ENCODE results near the gene DROSHA.
A peak's percentile ranks its signal among the peaks of the same experiment; 100 is the strongest.
"Not testable (repeated sequence)": the region's sequence is repeated elsewhere in the genome, so short reads cannot be mapped to it uniquely, and the experiment has no call there.

DROSHA gene

GRCh38 chr5:31415960-31416359 is 115.9 kb downstream of the DROSHA start:
- ATAC-seq (no peak), DNase-seq (no peak)

- ATAC-seq, result no peak
- no peak for DNase-seq
Measured at GRCh38 chr5:31415009-31415923, 116.6 kb downstream of the DROSHA start.

GRCh38 chr5:31413030-31413812 is 118.7 kb downstream of the DROSHA start:
- no peak for DNase-seq
- ATAC-seq, result no peak

- DNase-seq, result no peak
- no peak for ATAC-seq
Measured at GRCh38 chr5:31412324-31412723, 119.6 kb downstream of the DROSHA start.

DNA sequence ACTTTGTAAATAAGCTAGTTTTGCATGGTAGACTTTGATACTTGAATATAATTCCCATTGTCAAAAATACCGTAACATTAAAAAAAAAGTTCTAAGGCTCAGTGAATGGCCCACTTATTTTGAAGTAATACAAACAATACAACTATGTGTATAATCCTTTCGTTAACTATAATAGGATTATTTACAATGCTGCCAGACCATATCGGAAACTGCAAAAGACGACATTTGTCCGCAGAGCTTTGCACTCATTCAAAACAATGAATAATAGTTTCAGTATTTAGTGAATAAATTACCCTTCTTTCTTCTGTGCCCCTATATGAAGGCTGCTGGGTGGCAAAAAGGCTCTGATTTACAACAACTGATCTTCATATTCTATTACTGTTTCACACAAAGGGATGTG is 121.8 kb downstream of the DROSHA start:
- no peak for ATAC-seq
- DNase-seq, result no peak

DNA sequence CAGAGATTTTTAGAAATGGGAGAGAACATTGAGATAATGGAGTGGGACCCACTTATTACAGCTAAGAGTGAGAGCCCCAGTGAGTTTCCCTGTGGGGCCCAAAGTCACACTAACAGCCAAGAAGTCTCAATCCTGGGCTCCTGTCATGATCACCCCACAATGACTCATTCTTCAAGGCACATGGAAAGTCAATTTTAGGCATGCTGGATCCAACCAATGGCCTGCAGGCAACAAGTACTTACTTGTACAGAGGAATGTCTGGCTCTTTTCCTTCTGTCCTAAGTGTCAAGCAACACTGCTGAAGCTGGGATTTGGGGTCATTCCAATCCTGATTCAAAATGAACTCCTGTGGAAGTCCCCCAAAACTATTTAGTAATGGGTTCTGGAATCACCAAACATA is 123.1 kb downstream of the DROSHA start:
- DNase-seq (no peak), ATAC-seq (no peak)

DNA sequence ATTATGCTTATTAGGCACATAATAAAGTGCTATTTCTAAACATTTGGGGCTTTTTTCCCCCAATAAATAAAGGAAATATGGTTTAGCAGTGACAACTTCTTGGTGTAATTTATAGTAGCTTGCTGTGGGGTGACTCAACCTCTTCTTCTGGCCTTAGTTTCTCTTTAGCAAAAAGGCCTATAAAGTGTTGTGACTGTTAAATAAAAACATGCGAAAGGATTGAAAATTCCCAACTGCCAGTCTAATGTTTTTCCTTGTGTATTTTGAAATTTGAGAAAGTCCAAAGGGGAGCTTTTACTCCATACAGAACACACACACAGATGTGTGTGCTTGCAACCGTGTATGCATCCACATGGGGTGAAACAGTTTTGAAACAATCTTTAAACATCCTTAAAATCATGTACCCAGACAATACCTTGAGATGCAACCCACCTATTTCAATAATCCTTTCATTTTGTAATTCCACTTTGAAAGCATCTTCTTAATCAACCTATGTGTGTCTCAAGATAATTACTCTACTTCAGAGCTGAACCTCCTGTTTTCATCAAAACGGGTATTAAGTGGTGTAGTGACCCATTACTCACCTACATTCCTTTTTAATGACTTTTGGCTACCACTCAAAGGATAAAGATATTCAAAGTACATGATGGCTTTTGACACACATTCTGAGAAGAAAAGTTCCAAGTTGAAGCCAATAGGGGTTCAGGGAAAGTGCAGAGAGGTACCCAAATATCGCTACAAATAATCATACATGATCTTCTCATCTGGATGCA is 123.8 kb downstream of the DROSHA start:
- DNase-seq (no peak), ATAC-seq (no peak)

DNA sequence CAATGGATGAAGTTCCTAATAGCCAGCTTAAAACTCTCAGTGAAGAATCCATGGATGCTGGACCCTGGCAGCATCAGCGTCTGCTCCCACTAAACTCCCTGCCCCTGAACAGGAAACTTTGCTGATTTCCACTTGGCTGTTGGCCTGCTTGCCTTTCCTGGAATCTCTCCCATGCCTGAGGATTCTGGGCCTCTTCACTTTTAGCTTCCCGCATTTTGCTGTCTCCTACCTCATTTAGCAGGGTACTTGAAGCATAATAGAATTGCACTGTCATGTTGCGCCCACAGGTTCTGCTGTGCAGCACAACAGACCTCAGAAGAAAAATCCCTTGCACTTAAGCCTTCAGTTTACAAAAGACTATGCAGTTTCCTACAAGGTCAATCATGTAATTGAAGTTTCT is 127.6 kb downstream of the DROSHA start:
- no peak for ATAC-seq

GRCh38 chr5:31401691-31402090 is 130.2 kb downstream of the DROSHA start:
- ATAC-seq (no peak), DNase-seq (no peak)

More for the DNA sequence above, 127.6 kb downstream of the DROSHA start:
- DNase-seq, result no peak

- ATAC-seq, result no peak
- DNase-seq, result no peak
Measured at GRCh38 chr5:31397926-31398557, 133.9 kb downstream of the DROSHA start.

DNA sequence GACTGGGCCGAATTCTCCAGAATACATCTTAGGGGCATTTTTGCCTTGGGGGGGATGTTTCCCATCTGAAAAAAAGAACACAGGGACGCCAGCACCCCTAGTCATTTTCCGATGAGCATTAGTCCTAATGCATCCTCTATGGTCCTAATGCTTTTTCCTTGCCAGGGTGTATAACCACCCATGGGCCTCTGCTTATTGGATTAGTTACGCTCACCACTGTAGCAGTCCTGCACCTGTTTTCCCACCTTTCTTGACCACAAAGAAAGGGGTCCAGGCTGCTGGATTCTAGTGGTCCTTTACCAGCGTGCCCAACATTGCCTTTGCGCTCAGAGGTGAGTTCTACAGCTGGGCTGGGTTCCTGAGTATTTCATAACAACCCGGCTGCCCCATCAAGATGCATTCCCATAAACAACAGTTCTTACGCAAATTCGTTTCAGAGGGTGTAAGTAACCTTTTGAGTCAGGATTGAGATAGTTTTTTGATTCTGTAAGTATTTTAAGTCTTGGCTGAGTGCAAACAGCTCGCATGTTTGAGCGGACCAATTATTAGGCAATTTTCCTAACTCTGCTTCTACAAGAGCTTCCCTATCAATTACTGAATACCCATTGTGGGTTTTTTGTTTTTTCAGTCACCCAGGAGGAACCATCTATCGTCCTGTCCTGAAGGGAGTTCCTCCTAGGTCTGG is 135.1 kb downstream of the DROSHA start:
- DNase-seq, result no peak
- ATAC-seq, result no peak

DNA sequence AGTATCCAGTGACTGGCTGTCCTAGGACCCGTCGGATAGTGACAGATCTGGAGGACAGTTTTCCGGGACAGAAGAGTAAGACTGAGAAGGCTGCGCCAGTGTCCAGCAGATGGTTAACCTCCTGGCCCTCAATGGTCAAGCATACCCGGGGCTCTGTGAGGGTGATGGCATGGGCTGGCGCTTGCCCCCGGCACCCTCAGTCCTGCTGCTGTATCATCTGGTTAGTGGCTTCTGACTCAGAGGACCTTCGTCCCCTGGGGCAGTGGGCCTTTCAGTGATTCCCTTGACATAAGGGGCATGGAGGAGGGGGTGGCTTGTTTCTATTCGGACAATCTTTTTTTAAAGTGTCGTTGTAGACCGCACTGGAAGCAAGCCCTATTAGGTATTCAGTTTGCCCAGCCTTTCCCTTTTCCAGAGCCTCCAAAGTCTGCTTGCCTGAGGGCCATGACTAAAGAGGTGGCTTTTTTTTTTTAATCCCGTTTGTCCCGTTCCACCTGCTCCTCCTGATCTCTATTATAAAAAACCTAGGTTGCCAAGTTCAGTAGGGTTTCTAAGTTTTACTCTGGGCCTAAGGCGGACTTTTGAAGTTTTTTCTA is 136.3 kb downstream of the DROSHA start:
- DNase-seq, ATAC-seq: not testable (repeated sequence)

GRCh38 chr5:31393126-31393525 is 138.8 kb downstream of the DROSHA start:
- peak; percentile 36 for ATAC-seq
- no peak for DNase-seq

DNA sequence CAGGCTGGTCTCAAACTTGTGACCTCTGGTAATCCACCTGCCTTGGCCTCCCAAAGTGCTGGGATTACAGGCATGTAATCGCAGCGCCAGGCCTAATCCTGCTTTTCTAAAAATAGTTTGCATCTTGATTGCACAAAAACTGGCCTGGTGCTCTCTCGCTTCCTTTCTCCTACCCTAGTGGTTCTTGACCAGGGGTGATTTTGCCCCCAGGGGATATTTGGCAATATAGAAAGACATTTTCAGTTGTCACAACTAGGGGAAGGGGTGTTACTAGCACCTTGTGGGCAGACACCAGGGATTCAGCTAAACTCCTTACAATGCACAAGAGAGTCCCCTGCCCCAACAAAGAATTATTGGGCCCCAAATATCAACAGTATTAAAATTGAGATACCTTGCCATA is 139.8 kb downstream of the DROSHA start:
- DNase-seq (no peak), ATAC-seq (no peak)

GRCh38 chr5:31390256-31390655 is 141.6 kb downstream of the DROSHA start:
- no peak for ATAC-seq
- DNase-seq, result no peak

GRCh38 chr5:31385774-31386537 is 145.9 kb downstream of the DROSHA start:
- DNase-seq (no peak), ATAC-seq (no peak)

GRCh38 chr5:31383734-31384133 is 148.2 kb downstream of the DROSHA start:
- no peak for ATAC-seq
- DNase-seq, result no peak

GRCh38 chr5:31382051-31382878 is 149.6 kb downstream of the DROSHA start:
- DNase-seq (no peak), ATAC-seq (no peak)

DNA sequence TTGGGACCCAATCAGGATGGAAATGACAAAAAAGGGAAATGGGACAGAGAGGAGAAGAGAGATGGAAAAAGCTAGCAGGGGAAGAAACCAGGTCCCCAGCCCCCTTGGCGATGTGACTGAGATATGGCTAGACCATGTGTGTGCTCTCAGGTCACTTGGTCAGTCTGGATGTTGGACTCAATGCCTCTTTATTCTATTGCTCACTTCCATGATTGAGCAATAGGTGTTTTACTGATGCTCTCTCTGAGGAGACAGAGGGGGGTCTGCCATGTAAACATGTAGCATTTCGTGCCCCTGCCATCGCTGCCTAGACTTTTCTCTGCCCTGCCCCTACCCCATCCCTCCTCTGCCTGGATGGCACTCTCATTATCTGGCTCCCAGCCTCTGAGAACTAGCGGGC is 150.6 kb downstream of the DROSHA start:
- DNase-seq (no peak), ATAC-seq (no peak)

Data from stimulated activated naive CD8-positive, alpha-beta T cell treated with anti-CD3 and anti-CD28 coated beads, Interleukin-15, Interleukin-2, amounts not matched to agents 100 U/mL and 50 U/mL, for 24 hours (primary cell).